ENCODE data around the gene TUBA1A.
"Not testable (repeated sequence)": the region's sequence is repeated elsewhere in the genome, so short reads cannot be mapped to it uniquely, and the experiment has no call there.

Gene TUBA1A

DNA sequence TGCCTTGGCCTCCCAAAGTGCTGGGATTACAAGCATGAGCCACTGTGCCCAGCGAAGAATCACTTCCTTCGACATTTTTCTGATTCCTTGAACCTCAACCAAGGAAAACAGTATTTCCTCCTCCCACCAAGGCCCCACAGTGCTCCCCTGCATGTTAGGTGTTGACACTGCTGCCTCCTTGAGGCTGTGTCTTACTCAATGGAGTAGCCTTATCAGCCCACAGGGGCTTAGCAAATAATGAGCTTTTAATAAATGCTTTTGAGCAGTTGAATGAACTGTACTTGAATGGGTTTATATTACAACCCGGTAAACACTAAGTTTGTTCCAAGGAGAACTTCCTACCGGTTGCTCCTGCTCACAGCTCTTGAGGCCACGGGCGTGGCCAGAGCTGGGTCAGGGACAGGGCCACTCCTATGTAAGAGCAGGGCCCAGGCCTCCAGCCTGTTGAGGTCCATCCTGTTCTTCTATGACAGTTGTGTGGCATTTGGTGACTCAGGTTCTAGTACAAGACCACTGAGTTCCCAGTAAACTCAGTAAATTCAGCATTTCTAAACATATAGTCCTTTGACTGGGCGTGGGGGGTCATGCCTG lies 36.8 kb upstream of the TUBA1A start:
- H3K36me3 ChIP-seq (ENCODE audit: control insufficient read depth, insufficient read depth, low read length) = no peaks in the 10 kb centered on the region
- peaks cover 7% of the 10 kb centered on the region for H3K4me1 ChIP-seq (ENCODE audit: control insufficient read depth, insufficient read depth, low read length, poor library complexity, severe bottlenecking)
- H3K27ac ChIP-seq (ENCODE audit: low read depth, low read length, severe bottlenecking) = no peak overlapping the region
- no peak overlapping the region for H3K4me3 ChIP-seq (ENCODE audit: extremely low read depth, insufficient read depth, low read length, poor library complexity, severe bottlenecking)
- H3K9me3 ChIP-seq (ENCODE audit: control insufficient read depth, low read length) = no peaks in the 10 kb centered on the region
- 88 to 98% methylated on average over 7 of the region's 7 CpGs for WGBS, 2 experiments (ENCODE audit: insufficient coverage in 2 of 2)

DNA sequence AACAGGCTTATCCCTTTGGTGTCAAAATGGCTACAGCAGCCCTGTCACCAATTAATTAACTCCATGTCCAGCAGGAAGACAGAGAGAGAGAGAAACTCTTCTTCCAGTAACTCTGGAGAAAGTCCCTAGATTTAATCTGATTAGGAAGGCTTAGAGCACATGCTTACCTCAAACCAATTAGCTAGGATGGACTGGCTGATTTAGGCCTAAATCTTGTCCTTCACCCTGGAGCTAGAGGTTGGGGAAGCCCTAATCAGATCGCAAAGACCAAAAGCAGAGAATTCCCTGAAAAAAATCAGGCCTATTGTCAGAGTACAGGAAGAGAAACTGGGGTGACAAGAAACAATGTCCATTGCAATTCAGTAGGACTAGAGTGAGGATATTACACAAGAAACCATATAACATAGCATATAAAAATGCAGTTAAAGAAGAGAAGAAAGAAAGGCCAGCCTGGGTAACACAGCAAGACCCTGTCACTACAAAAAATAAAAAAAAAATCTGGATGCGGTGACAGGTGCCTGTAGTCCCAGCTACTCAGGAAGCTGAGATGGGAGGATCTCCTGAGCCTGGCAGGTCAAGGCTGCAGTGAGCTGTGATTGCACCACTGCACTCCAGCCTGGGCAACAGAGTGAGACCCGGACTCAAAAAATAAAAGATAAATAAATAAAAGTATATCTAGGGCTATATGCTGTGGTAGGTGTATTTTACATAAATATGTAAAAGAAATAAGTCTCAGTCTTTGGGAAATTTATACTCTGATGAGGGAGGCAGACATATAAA lies 34.9 kb upstream of the TUBA1A start:
- Histone ChIP-seq H3K4me3 (ENCODE audit: extremely low read depth, insufficient read depth, low read length, poor library complexity, severe bottlenecking) (no peak overlapping the region), H3K4me1 (ENCODE audit: control insufficient read depth, insufficient read depth, low read length, poor library complexity, severe bottlenecking) (peaks cover 7% of the 10 kb centered on the region), H3K36me3 (ENCODE audit: control insufficient read depth, insufficient read depth, low read length) (no peaks in the 10 kb centered on the region), H3K9me3 (ENCODE audit: control insufficient read depth, low read length) (no peaks in the 10 kb centered on the region), H3K27ac (ENCODE audit: low read depth, low read length, severe bottlenecking) (no peak overlapping the region)
- WGBS, 2 experiments (ENCODE audit: insufficient coverage in 2 of 2) = 80 to 100% methylated on average over 1 to 2 of the region's 3 CpGs

GRCh38 chr12:49223122-49223521 lies 34.2 kb upstream of the TUBA1A start:
- no CpG with 5 or more reads among the region's 1 CpG for WGBS, 2 experiments (ENCODE audit: insufficient coverage in 2 of 2)
- H3K4me3 ChIP-seq (ENCODE audit: extremely low read depth, insufficient read depth, low read length, poor library complexity, severe bottlenecking) = no peak overlapping the region
- no peaks in the 10 kb centered on the region for H3K9me3 ChIP-seq (ENCODE audit: control insufficient read depth, low read length)
- H3K4me1 ChIP-seq (ENCODE audit: control insufficient read depth, insufficient read depth, low read length, poor library complexity, severe bottlenecking) = peaks cover 7% of the 10 kb centered on the region
- no peaks in the 10 kb centered on the region for H3K36me3 ChIP-seq (ENCODE audit: control insufficient read depth, insufficient read depth, low read length)
- H3K27ac ChIP-seq (ENCODE audit: low read depth, low read length, severe bottlenecking) = no peak overlapping the region

DNA sequence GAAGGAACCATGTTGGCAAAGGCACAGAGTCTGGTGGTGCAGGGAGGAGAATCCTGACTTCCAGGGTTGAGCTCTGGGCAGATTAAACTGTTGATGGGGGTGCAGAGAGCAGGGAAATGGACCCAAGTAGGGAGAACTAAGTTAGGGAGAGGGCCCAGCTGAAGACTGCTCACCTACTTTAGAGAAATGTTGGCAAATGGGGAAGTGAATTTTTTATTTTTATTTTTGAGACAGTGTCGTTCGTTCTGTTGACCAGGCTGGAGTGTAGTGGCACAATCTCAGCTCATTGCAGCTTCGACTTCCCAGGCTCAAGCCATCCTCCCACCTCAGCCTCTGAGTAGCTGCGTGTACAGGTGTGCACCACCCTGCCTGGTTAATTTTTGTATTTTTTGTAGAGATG lies 32.1 kb upstream of the TUBA1A start:
- H3K4me3 ChIP-seq (ENCODE audit: extremely low read depth, insufficient read depth, low read length, poor library complexity, severe bottlenecking) = no peak overlapping the region
- H3K9me3 ChIP-seq (ENCODE audit: control insufficient read depth, low read length) = no peaks in the 10 kb centered on the region
- H3K4me1 ChIP-seq (ENCODE audit: control insufficient read depth, insufficient read depth, low read length, poor library complexity, severe bottlenecking) = peaks cover 7% of the 10 kb centered on the region
- no peaks in the 10 kb centered on the region for H3K36me3 ChIP-seq (ENCODE audit: control insufficient read depth, insufficient read depth, low read length)
- no peak overlapping the region for H3K27ac ChIP-seq (ENCODE audit: low read depth, low read length, severe bottlenecking)
- WGBS, 2 experiments (ENCODE audit: insufficient coverage in 2 of 2) = 96 to 100% methylated on average over 3 of the region's 4 CpGs

- H3K4me3 ChIP-seq (ENCODE audit: extremely low read depth, insufficient read depth, low read length, poor library complexity, severe bottlenecking) = no peak overlapping the region
- H3K4me1 ChIP-seq (ENCODE audit: control insufficient read depth, insufficient read depth, low read length, poor library complexity, severe bottlenecking) = peaks cover 7% of the 10 kb centered on the region
- 93 to 95% methylated on average over 3 to 4 of the region's 11 CpGs for WGBS, 2 experiments (ENCODE audit: insufficient coverage in 2 of 2)
- H3K36me3 ChIP-seq (ENCODE audit: control insufficient read depth, insufficient read depth, low read length) = no peaks in the 10 kb centered on the region
- H3K9me3 ChIP-seq (ENCODE audit: control insufficient read depth, low read length) = no peaks in the 10 kb centered on the region
- no peak overlapping the region for H3K27ac ChIP-seq (ENCODE audit: low read depth, low read length, severe bottlenecking)
These were observed 30.6 kb upstream of the TUBA1A start for GRCh38 chr12:49219417-49220026.

- WGBS, 2 experiments (ENCODE audit: insufficient coverage in 2 of 2) = 92 to 95% methylated on average over 7 to 8 of the region's 9 CpGs
- H3K9me3 ChIP-seq (ENCODE audit: control insufficient read depth, low read length) = no peaks in the 10 kb centered on the region
- no peaks in the 10 kb centered on the region for H3K4me1 ChIP-seq (ENCODE audit: control insufficient read depth, insufficient read depth, low read length, poor library complexity, severe bottlenecking)
- H3K27ac ChIP-seq (ENCODE audit: low read depth, low read length, severe bottlenecking) = no peak overlapping the region
- H3K4me3 ChIP-seq (ENCODE audit: extremely low read depth, insufficient read depth, low read length, poor library complexity, severe bottlenecking) = no peak overlapping the region
- no peaks in the 10 kb centered on the region for H3K36me3 ChIP-seq (ENCODE audit: control insufficient read depth, insufficient read depth, low read length)
These were observed 23.7 kb upstream of the TUBA1A start for GRCh38 chr12:49212572-49212971.

DNA sequence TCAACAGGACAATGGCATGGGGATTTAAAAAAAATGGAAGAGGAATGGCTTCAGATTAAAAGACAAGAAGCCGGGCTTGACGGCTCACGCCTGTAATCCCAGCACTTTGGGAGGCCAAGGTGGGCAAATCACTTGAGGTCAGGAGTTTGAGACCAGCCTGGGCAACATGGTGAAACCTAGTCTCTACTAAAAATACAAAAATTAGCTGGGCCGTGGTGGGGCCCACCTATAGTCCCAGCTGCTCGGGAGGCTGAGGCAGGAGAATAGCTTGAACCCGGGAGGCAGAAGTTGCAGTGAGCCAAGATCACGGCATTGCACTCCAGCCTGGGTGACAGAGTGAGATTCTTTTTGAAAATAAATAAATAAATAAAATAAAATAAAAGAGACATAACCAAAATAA lies 21.8 kb upstream of the TUBA1A start:
- not testable (repeated sequence) for H3K9me3 ChIP-seq (ENCODE audit: control insufficient read depth, low read length); H3K4me3 ChIP-seq (ENCODE audit: extremely low read depth, insufficient read depth, low read length, poor library complexity, severe bottlenecking); H3K36me3 ChIP-seq (ENCODE audit: control insufficient read depth, insufficient read depth, low read length); H3K4me1 ChIP-seq (ENCODE audit: control insufficient read depth, insufficient read depth, low read length, poor library complexity, severe bottlenecking); H3K27ac ChIP-seq (ENCODE audit: low read depth, low read length, severe bottlenecking)
- 92 to 96% methylated on average over 6 of the region's 7 CpGs for WGBS, 2 experiments (ENCODE audit: insufficient coverage in 2 of 2)

- H3K27ac ChIP-seq (ENCODE audit: low read depth, low read length, severe bottlenecking) = no peak overlapping the region
- no peaks in the 10 kb centered on the region for H3K9me3 ChIP-seq (ENCODE audit: control insufficient read depth, low read length)
- 93 to 94% methylated on average over 11 to 12 of the region's 12 CpGs for WGBS, 2 experiments (ENCODE audit: insufficient coverage in 2 of 2)
- H3K36me3 ChIP-seq (ENCODE audit: control insufficient read depth, insufficient read depth, low read length) = no peaks in the 10 kb centered on the region
- no peaks in the 10 kb centered on the region for H3K4me1 ChIP-seq (ENCODE audit: control insufficient read depth, insufficient read depth, low read length, poor library complexity, severe bottlenecking)
- H3K4me3 ChIP-seq (ENCODE audit: extremely low read depth, insufficient read depth, low read length, poor library complexity, severe bottlenecking) = no peak overlapping the region
These were observed 19.8 kb upstream of the TUBA1A start for GRCh38 chr12:49208676-49209075.

DNA sequence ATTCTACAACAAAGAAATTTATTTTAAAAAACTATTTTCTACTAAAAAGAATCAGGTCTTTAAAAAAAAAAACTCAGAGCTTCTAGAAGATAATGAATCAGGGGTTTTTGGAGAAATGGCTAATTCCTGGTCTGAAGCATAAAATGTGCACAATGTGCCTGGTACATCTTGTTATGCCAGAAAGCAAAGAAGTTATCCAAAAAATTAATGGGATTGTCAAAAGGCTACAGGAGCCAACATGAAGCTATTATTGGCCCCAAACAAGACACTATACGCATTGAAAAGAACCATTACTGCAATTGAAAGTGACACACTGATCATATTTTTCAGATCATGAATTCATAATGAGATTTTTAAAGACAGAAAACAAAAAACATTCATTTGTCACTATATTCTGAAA lies 19.3 kb upstream of the TUBA1A start:
- H3K27ac ChIP-seq (ENCODE audit: low read depth, low read length, severe bottlenecking) = no peak overlapping the region
- no CpG with 5 or more reads among the region's 1 CpG for WGBS, 2 experiments (ENCODE audit: insufficient coverage in 2 of 2)
- H3K36me3 ChIP-seq (ENCODE audit: control insufficient read depth, insufficient read depth, low read length) = no peaks in the 10 kb centered on the region
- H3K4me3 ChIP-seq (ENCODE audit: extremely low read depth, insufficient read depth, low read length, poor library complexity, severe bottlenecking) = no peak overlapping the region
- no peaks in the 10 kb centered on the region for H3K9me3 ChIP-seq (ENCODE audit: control insufficient read depth, low read length)
- H3K4me1 ChIP-seq (ENCODE audit: control insufficient read depth, insufficient read depth, low read length, poor library complexity, severe bottlenecking) = no peaks in the 10 kb centered on the region

DNA sequence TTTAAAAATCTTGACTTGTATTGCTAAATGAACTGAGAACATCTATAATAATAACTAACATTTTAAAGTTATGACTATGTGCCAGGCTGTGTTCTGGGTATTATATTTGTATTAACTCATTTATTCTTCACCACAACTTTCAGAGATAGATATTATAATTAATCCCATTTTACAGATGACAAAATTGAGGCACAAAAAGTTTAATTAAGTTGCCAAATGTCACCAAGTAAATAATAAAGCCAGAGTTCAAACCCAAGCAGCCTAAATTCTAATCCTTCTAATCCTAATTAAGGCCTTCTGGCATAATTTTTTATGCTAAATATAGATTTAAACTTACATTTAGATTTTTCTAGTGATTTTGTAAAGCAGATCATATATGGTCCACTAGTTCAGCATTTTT lies 17.5 kb upstream of the TUBA1A start:
- Histone ChIP-seq H3K27ac (ENCODE audit: low read depth, low read length, severe bottlenecking) (no peak overlapping the region), H3K4me1 (ENCODE audit: control insufficient read depth, insufficient read depth, low read length, poor library complexity, severe bottlenecking) (peaks cover 6% of the 10 kb centered on the region), H3K4me3 (ENCODE audit: extremely low read depth, insufficient read depth, low read length, poor library complexity, severe bottlenecking) (no peak overlapping the region), H3K9me3 (ENCODE audit: control insufficient read depth, low read length) (no peaks in the 10 kb centered on the region), H3K36me3 (ENCODE audit: control insufficient read depth, insufficient read depth, low read length) (no peaks in the 10 kb centered on the region)
